ENCODE data around the gene CR1. TPM values are rescaled to one million over a fixed set of nuclear protein-coding genes. Genes with fewer than 3 reads are reported as not detected.
A peak's percentile ranks its signal among the peaks of the same experiment; 100 is the strongest.

Gene CR1
- total RNA-seq, 1 donor from 2014 or later: 2.0 TPM

DNA sequence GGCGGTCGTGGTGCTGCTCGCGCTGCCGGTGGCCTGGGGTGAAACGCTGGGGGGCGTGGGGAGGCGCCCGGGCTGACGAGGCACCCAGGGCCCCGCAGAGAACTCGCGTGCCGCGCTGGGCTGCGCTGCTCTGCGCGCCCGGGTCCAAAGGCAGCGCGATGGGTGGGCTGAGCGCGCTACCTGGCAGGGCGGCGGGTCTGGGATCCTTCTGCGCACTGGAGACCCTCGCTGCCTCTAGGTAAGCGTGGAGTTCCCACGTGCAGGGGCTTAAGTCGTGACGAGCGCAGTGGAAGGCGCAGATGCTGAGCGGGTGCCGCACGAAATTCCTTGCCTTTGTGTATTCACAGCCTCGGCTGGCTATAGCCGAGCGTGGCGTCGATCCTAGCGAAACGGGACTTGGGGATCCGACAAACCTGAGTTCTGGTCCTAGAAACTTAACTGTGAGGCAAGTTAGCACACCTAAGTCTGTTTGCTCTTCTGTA is 173.6 kb downstream of the CR1 start:
- intact Hi-C loops (cut with micrococcal nuclease): no loop called here
- TF ChIP-seq, protein P1, sequence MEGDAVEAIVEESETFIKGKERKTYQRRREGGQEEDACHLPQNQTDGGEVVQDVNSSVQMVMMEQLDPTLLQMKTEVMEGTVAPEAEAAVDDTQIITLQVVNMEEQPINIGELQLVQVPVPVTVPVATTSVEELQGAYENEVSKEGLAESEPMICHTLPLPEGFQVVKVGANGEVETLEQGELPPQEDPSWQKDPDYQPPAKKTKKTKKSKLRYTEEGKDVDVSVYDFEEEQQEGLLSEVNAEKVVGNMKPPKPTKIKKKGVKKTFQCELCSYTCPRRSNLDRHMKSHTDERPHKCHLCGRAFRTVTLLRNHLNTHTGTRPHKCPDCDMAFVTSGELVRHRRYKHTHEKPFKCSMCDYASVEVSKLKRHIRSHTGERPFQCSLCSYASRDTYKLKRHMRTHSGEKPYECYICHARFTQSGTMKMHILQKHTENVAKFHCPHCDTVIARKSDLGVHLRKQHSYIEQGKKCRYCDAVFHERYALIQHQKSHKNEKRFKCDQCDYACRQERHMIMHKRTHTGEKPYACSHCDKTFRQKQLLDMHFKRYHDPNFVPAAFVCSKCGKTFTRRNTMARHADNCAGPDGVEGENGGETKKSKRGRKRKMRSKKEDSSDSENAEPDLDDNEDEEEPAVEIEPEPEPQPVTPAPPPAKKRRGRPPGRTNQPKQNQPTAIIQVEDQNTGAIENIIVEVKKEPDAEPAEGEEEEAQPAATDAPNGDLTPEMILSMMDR (IDR thresholded peaks at IDR 0.05; ENCODE audit: borderline replicate concordance): no peak
- H3K36me3 ChIP-seq: no peaks in the 10 kb centered on the region
- peak overlapping the region; percentile 43 for H3K4me3 ChIP-seq
- peaks cover 7% of the 10 kb centered on the region for H3K4me1 ChIP-seq
- no peak overlapping the region for H3K27ac ChIP-seq (replicated peaks)
- H3K27me3 ChIP-seq (ENCODE audit: low read depth): peaks cover 85% of the 10 kb centered on the region
- no peak for DNase-seq
- H3K9me3 ChIP-seq (replicated peaks): peaks cover 5% of the 10 kb centered on the region

DNA sequence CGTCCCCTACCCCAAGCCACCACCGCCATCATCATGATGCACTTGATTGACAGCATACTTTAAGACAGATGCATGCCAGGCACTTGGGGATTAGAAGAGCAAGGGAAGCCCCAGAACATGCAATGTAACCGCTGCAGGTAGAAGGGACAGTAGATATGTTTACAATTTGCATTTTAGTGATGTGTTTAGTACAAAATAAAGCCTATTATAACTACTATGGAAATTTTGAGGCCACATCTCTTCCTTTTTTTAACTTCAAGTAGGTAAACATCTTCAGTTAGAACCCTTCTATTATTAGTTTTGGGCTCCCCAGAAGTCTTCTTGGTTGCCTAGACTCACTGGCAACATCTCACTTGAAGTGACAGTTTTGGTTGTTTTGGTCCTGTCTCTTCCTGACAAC is 174.2 kb downstream of the CR1 start:
- Histone ChIP-seq H3K27me3 (ENCODE audit: low read depth) (peaks cover 83% of the 10 kb centered on the region), H3K9me3 (replicated peaks) (peaks cover 5% of the 10 kb centered on the region), H3K4me3 (no peak overlapping the region), H3K4me1 (peaks cover 7% of the 10 kb centered on the region), H3K36me3 (no peaks in the 10 kb centered on the region), H3K27ac (replicated peaks) (no peak overlapping the region)
- no peak for DNase-seq
- intact Hi-C loops (cut with micrococcal nuclease): no loop called here
- TF ChIP-seq, protein P1 (IDR thresholded peaks at IDR 0.05; ENCODE audit: borderline replicate concordance): no peak

DNA sequence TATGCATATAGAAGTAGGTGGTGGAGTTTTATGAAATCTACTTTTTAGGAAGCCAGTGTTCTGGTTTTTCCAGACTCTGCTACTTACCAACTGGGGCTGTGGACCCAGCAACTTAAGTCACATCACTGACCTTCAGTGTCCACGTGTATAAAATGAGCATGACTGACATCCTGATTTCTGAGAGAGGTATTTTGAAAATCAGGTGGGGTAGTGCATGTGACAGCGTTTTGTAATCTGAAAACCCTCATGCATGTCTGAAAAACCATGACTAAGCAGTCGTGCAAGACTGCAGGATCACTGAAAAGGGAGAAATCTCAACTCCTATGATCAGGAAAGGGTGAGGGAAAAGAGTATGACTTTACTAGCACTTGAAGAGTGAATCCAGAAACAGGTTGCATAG is 175.0 kb downstream of the CR1 start:
- Histone ChIP-seq H3K4me1 (peaks cover 7% of the 10 kb centered on the region), H3K36me3 (no peaks in the 10 kb centered on the region), H3K4me3 (no peak overlapping the region), H3K9me3 (replicated peaks) (peaks cover 5% of the 10 kb centered on the region), H3K27me3 (ENCODE audit: low read depth) (peaks cover 75% of the 10 kb centered on the region), H3K27ac (replicated peaks) (no peak overlapping the region)
- no peak for DNase-seq
- intact Hi-C loops (cut with micrococcal nuclease): no loop called here
- TF ChIP-seq, protein P1 (IDR thresholded peaks at IDR 0.05; ENCODE audit: borderline replicate concordance): no peak

DNA sequence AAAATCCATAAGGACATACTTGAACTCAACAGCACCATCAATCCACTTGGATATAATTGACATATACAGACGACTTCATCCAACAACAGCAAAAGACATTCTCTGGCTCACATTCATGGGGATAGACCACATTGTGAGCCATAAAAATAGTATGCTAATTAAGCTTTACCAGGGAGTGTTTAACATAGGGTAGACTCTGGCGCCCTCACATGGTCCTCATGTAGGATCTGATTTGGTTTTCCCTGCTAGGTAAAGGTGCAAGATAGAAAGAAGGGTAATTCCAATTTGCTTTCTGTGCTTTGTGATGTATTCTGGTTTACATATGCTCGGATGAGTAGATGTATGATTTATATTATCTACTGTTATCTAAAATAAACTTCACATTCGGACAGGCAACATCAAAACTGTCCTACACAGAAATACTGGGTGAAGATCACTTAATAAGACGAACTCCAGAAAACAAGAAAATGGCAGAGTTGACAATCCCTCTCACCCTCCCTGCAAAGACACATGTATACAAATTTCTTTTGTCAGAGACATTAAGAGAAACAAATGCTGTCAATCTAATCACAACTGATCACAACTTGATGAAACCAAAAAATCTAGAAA is 176.7 kb downstream of the CR1 start:
- H3K9me3 ChIP-seq (replicated peaks): no peaks in the 10 kb centered on the region
- no peak overlapping the region for H3K4me3 ChIP-seq
- intact Hi-C loops (cut with micrococcal nuclease): no loop called here
- H3K4me1 ChIP-seq: peaks cover 7% of the 10 kb centered on the region
- no peak overlapping the region for H3K27ac ChIP-seq (replicated peaks)
- H3K36me3 ChIP-seq: no peaks in the 10 kb centered on the region
- TF ChIP-seq, protein P1 (IDR thresholded peaks at IDR 0.05; ENCODE audit: borderline replicate concordance): no peak
- no peak for DNase-seq
- H3K27me3 ChIP-seq (ENCODE audit: low read depth): peaks cover 66% of the 10 kb centered on the region

DNA sequence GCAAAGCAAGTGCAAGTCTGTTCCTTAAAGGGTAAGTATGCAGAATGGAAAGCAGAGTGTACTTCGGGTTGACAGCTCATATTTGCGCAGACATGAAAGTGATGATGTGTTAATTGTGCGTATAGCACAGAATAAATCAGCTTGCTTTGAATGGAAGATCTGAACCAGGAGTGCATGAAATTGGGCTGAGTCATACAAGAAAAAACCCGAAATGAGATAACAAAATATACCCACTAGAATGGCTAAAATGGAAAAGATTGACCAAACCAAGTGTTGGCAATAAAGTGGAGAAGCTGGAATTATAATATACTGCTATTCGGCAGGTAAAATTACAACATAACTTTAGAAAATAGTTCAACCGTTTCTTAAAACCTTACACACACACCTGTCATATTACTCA is 177.4 kb downstream of the CR1 start:
- no peak overlapping the region for H3K4me3 ChIP-seq
- no peak overlapping the region for H3K27ac ChIP-seq (replicated peaks)
- TF ChIP-seq, protein P1 (IDR thresholded peaks at IDR 0.05; ENCODE audit: borderline replicate concordance): no peak
- no peak for DNase-seq
- H3K36me3 ChIP-seq: no peaks in the 10 kb centered on the region
- intact Hi-C loops (cut with micrococcal nuclease): no loop called here
- peaks cover 58% of the 10 kb centered on the region for H3K27me3 ChIP-seq (ENCODE audit: low read depth)
- no peaks in the 10 kb centered on the region for H3K9me3 ChIP-seq (replicated peaks)
- peaks cover 7% of the 10 kb centered on the region for H3K4me1 ChIP-seq

All from left ventricle myocardium inferior (tissue), 1 donor.